Spleen (tissue), 11 donors: ENCODE measurements around the gene CSMD2. TPM values are rescaled to one million over a fixed set of nuclear protein-coding genes. Genes with fewer than 3 reads are reported as not detected.
"Not testable (repeated sequence)": the region's sequence is repeated elsewhere in the genome, so short reads cannot be mapped to it uniquely, and the experiment has no call there.

ENCODE experiments used
- DNase-seq: peaks from one replicate; pipeline ENCODE4 v3.0.0-alpha.2; 2020
- H3K27ac ChIP-seq, 8 donors: fragments of 200-600 bp; sonication (generic) in 7 of 8; 1 replicate in 4 of 8; 2 replicates in 4 of 8; pipeline versions ENCODE4 v1.5.0 to v1.8.0; 2016 to 2021; ENCODE audit warnings: inconsistent platforms in 4 of 8, mild to moderate bottlenecking in 4 of 8, moderate library complexity in 1 of 8
- H3K27me3 ChIP-seq, 7 donors: fragments of 200-600 bp; sonication (generic) in 6 of 7; replicated peaks in 1 of 7; 1 replicate in 4 of 7; 2 replicates in 3 of 7; pipeline versions ENCODE4 v1.5.0 to v1.8.0; 2016 to 2021; ENCODE audit warnings: inconsistent platforms in 3 of 7, mild to moderate bottlenecking in 1 of 7
- H3K36me3 ChIP-seq, 6 donors: fragments of 200-600 bp; sonication (generic) in 5 of 6; 1 replicate in 4 of 6; 2 replicates in 2 of 6; pipeline versions ENCODE4 v1.5.0 to v1.8.0; 2016 to 2021; ENCODE audit warnings: inconsistent platforms in 2 of 6
- H3K4me1 ChIP-seq, 6 donors: fragments of 200-600 bp; sonication (generic) in 5 of 6; 1 replicate in 3 of 6; 2 replicates in 3 of 6; pipeline versions ENCODE4 v1.5.0 to v1.8.0; 2016 to 2021; ENCODE audit warnings: inconsistent platforms in 3 of 6
- H3K4me3 ChIP-seq, 8 donors: fragments of 200-600 bp; sonication (generic) in 7 of 8; 1 replicate in 4 of 8; 2 replicates in 4 of 8; pipeline versions ENCODE4 v1.5.0 to v1.8.0; 2016 to 2021; ENCODE audit warnings: inconsistent platforms in 4 of 8, mild to moderate bottlenecking in 4 of 8, moderate library complexity in 2 of 8
- H3K9me3 ChIP-seq, 8 donors: fragments of 200-600 bp; sonication (generic) in 7 of 8; 1 replicate in 4 of 8; 2 replicates in 4 of 8; pipeline versions ENCODE4 v1.5.0 to v1.8.0; 2016 to 2021; ENCODE audit warnings: inconsistent platforms in 4 of 8
- CTCF ChIP-seq, 11 experiments: fragments of 200-600 bp in 7 of 11; fragments of 450-650 bp in 4 of 11; sonication (generic) in 4 of 11; IDR thresholded peaks in 8 of 11; conservative IDR thresholded peaks in 3 of 11; 1 replicate in 7 of 11; 2 replicates in 4 of 11; pipeline versions ENCODE4 v1.4.0 to v1.8.0; 2016 to 2021; ENCODE audit warnings: antibody characterized with exemption in 11 of 11, inconsistent platforms in 4 of 11, mild to moderate bottlenecking in 1 of 11
- POLR2A ChIP-seq, 3 donors: fragments of 450-650 bp; IDR thresholded peaks; one replicate each; pipeline ENCODE4 v1.5.1; 2017; ENCODE audit warnings: antibody characterized with exemption in 3 of 3, mild to moderate bottlenecking in 1 of 3
- POLR2AphosphoS5 ChIP-seq, 3 donors: sonication (generic); formaldehyde crosslinking; IDR thresholded peaks; one replicate each; pipeline ENCODE4 v1.5.1; 2017; ENCODE audit warnings: antibody characterized with exemption in 3 of 3
- WGBS, 5 donors: extraction: QIAGEN DNeasy Blood & Tissue Kit in 3 of 5; methylation state at CpG; one replicate each; pipeline versions ENCODE4 v1.1.5 to v1.1.7; 2013 to 2018; 5-methylcytosine and 5-hydroxymethylcytosine counted together
- intact Hi-C: fragments of 100-400 bp; cut with DNase I; formaldehyde crosslinking; loops from one replicate; pipeline ENCODE4 v1.15.0; 2023; ENCODE audit warnings: low total_unique reads
- polyA plus RNA-seq, 3 donors: library from polyadenylated mRNA; stranded (reverse); fragments of 200-250 nt; gene quantifications; one replicate each; pipeline ENCODE4 v1.2.1, GENCODE V29; 2013
- total RNA-seq, 7 donors: library from RNA; depleted of rRNA in 3 of 7; stranded (reverse); fragments of >200 nt in 3 of 7; fragmentation: NEBNext Ultra II Directional in 4 of 7; extraction: Animal tissue kit (Norgen Biotek cat#: 25700) in 4 of 7; gene quantifications; one replicate each; pipeline versions ENCODE4 v1.1.0 to v1.2.1, GENCODE V29; 2016 to 2021
- donor health status: healthy with polysubstance abuse.
- donor health status: DM: no; HTN: no; CAD: no; lungs with moderate emphysema.
- donor health status: DM: no; HTN: no; CAD: no.
- donor health status: Bipolar disorder and iron deficiency.
- donor health status: healthy.
- donor health status: DM: no; HTN: no; CAD: no.
- donor health status: DM: yes; HTN: yes; CAD: no.

The CSMD2 gene
- total and polyA plus RNA-seq, 10 donors: 0.12 to 2.7 (median 0.96) TPM

GRCh38 chr1:34018285-34018684 lies 146.7 kb downstream of the CSMD2 start:
- no peaks in the 10 kb centered on the region for H3K4me1 ChIP-seq
- 61 to 79% (median 77%) methylated on average over 2 of the region's 2 CpGs for WGBS, 5 donors
- DNase-seq: no peak
- peaks cover 0 to 48% (median 0%) of the 10 kb centered on the region in 7 donors for H3K27me3 ChIP-seq
- H3K27ac ChIP-seq: no peak overlapping the region
- H3K36me3 ChIP-seq: no peaks in the 10 kb centered on the region
- intact Hi-C loops: no loop called here
- H3K9me3 ChIP-seq: no peaks in the 10 kb centered on the region
- TF ChIP-seq POLR2A (IDR thresholded peaks at IDR 0.05) (no peak), CTCF (IDR thresholded peaks at IDR 0.05 in 8 of 11, conservative IDR thresholded peaks at IDR 0.05 in 3 of 11) (no peak), POLR2AphosphoS5 (IDR thresholded peaks at IDR 0.05) (no peak)
- no peak overlapping the region for H3K4me3 ChIP-seq

- peaks cover 0 to 48% (median 0%) of the 10 kb centered on the region in 7 donors for H3K27me3 ChIP-seq
- intact Hi-C loops, H3K27ac ChIP-seq, H3K9me3 ChIP-seq, H3K4me3 ChIP-seq, H3K4me1 ChIP-seq, H3K36me3 ChIP-seq, DNase-seq: not testable (repeated sequence)
- WGBS, 5 donors: 85 to 94% (median 91%) methylated on average over 3 of the region's 3 CpGs
These were observed 148.7 kb downstream of the CSMD2 start for GRCh38 chr1:34016281-34016680.

GRCh38 chr1:34013958-34014737 lies 150.9 kb downstream of the CSMD2 start:
- DNase-seq: no peak
- Histone ChIP-seq H3K27me3 (peaks cover 0 to 26% (median 0%) of the 10 kb centered on the region in 7 donors), H3K9me3 (no peaks in the 10 kb centered on the region), H3K4me1 (no peaks in the 10 kb centered on the region), H3K27ac (no peak overlapping the region), H3K36me3 (no peaks in the 10 kb centered on the region), H3K4me3 (no peak overlapping the region)
- TF ChIP-seq POLR2AphosphoS5 (IDR thresholded peaks at IDR 0.05) (no peak), CTCF (IDR thresholded peaks at IDR 0.05 in 8 of 11, conservative IDR thresholded peaks at IDR 0.05 in 3 of 11) (peak in 9 of 11 experiments; percentile 20 to 72 (median 52))
- WGBS, 5 donors: 43 to 51% (median 50%) methylated on average over 11 of the region's 11 CpGs
- intact Hi-C loops: no loop called here

GRCh38 chr1:34013136-34013535 lies 151.9 kb downstream of the CSMD2 start:
- H3K4me3 ChIP-seq: no peak overlapping the region
- H3K36me3 ChIP-seq: no peaks in the 10 kb centered on the region
- H3K27ac ChIP-seq: no peak overlapping the region
- no peaks in the 10 kb centered on the region for H3K4me1 ChIP-seq
- TF ChIP-seq POLR2A (IDR thresholded peaks at IDR 0.05): no peak
- no peak for TF ChIP-seq POLR2AphosphoS5 (IDR thresholded peaks at IDR 0.05)
- TF ChIP-seq CTCF (IDR thresholded peaks at IDR 0.05 in 8 of 11, conservative IDR thresholded peaks at IDR 0.05 in 3 of 11): no peak
- intact Hi-C loops: no loop called here
- no peak for DNase-seq
- H3K27me3 ChIP-seq: peaks cover 0 to 25% (median 0%) of the 10 kb centered on the region in 7 donors
- WGBS, 5 donors: 71 to 85% (median 74%) methylated on average over 7 to 10 of the region's 10 CpGs
- no peaks in the 10 kb centered on the region for H3K9me3 ChIP-seq
